H1 (cell line): ENCODE results near the gene EEF1G. TPM values are rescaled to one million over a fixed set of nuclear protein-coding genes. Genes with fewer than 3 reads are reported as not detected.
A peak's percentile ranks its signal among the peaks of the same experiment; 100 is the strongest.

ENCODE experiments used
- CTCF ChIA-PET: fragments of 300-600 bp; sonication (Branson Sonifier 250); formaldehyde crosslinking; loops from one replicate; lab custom pipeline; 2021; ENCODE audit not compliant: partially characterized antibody; lab: Charles Lee
- POLR2A ChIA-PET: fragments of 300-600 bp; sonication (Branson Sonifier 250); formaldehyde crosslinking; loops from one replicate; lab custom pipeline; 2021; ENCODE audit warnings: inconsistent platforms; ENCODE audit not compliant: partially characterized antibody; lab: Charles Lee
- DNase-seq, 2 experiments: peaks; one replicate each; pipeline versions ENCODE4 v3.0.0 to v3.0.0-alpha.2; 2010 to 2022; ENCODE audit warnings: low spot score in 2 of 2, low read depth in 1 of 2, mixed read lengths in 1 of 2
- FAIRE-seq: peaks from 2 replicates; lab custom pipeline; 2011; peaks lifted over from hg19 to GRCh38; lab: Jason Lieb, UNC
- H2AFZ ChIP-seq: 2 replicates; pipeline ENCODE4 v1.8.1; 2012; ENCODE audit warnings: low read length, inconsistent platforms
- H2AK5ac ChIP-seq: 2 replicates; pipeline ENCODE4 v1.6.1; 2013; ENCODE audit warnings: low read depth, low read length
- H2BK120ac ChIP-seq: replicated peaks from 2 replicates; pipeline ENCODE3; 2013; ENCODE audit warnings: low read depth, low read length, inconsistent platforms
- H2BK12ac ChIP-seq: 2 replicates; pipeline ENCODE4 v1.6.1; 2013; ENCODE audit warnings: low read depth, low read length
- H2BK15ac ChIP-seq: 2 replicates; pipeline ENCODE4 v1.6.1; 2013; ENCODE audit warnings: low read length
- H2BK20ac ChIP-seq: 2 replicates; pipeline ENCODE4 v1.6.1; 2013; ENCODE audit warnings: low read length
- H2BK5ac ChIP-seq: 2 replicates; pipeline ENCODE4 v1.6.1; 2013; ENCODE audit warnings: low read depth, low read length
- H3K14ac ChIP-seq: 2 replicates; pipeline ENCODE4 v1.6.1; 2013; ENCODE audit warnings: inconsistent platforms; ENCODE audit not compliant: insufficient read length
- H3K18ac ChIP-seq: 2 replicates; pipeline ENCODE4 v1.6.1; 2013; ENCODE audit warnings: low read length; ENCODE audit errors: extremely low read depth
- H3K23ac ChIP-seq: 2 replicates; pipeline ENCODE4 v1.6.1; 2013; ENCODE audit warnings: inconsistent platforms; ENCODE audit not compliant: insufficient read length
- H3K23me2 ChIP-seq: 2 replicates; pipeline ENCODE4 v1.6.1; 2013; ENCODE audit warnings: low read depth, low read length
- H3K27ac ChIP-seq: 2 replicates; pipeline ENCODE4 v1.6.1; 2011; ENCODE audit warnings: low read depth, low read length, inconsistent platforms
- H3K27me3 ChIP-seq, 4 experiments: replicated peaks in 1 of 4; 1 replicate in 1 of 4; 2 replicates in 3 of 4; pipeline versions ENCODE4 v1.6.1 to v1.8.1; 2011 to 2013; ENCODE audit warnings: low read length in 3 of 4, mild to moderate bottlenecking in 3 of 4, inconsistent platforms in 2 of 4, mixed read lengths in 2 of 4, moderate library complexity in 1 of 4; ENCODE audit not compliant: control insufficient read depth in 3 of 4, insufficient read depth in 3 of 4; ENCODE audit errors: extremely low read depth in 1 of 4
- H3K36me3 ChIP-seq, 4 experiments: 2 replicates each; pipeline versions ENCODE4 v1.6.1 to v1.8.1; 2011 to 2013; ENCODE audit warnings: mild to moderate bottlenecking in 4 of 4, low read length in 3 of 4, moderate library complexity in 2 of 4, control low read depth in 1 of 4, inconsistent platforms in 1 of 4; ENCODE audit not compliant: insufficient read depth in 4 of 4, control insufficient read depth in 2 of 4
- H3K4ac ChIP-seq: replicated peaks from 2 replicates; pipeline ENCODE3; 2013; ENCODE audit warnings: low read length, low read depth, mixed read lengths, inconsistent platforms; ENCODE audit not compliant: insufficient read length
- H3K4me1 ChIP-seq, 4 experiments: replicated peaks in 1 of 4; 1 replicate in 1 of 4; 2 replicates in 3 of 4; pipeline versions ENCODE4 v1.6.1 to v1.8.1; 2011 to 2013; ENCODE audit warnings: low read length in 3 of 4, inconsistent platforms in 2 of 4, mixed read lengths in 1 of 4; ENCODE audit not compliant: insufficient read depth in 4 of 4, control insufficient read depth in 3 of 4
- H3K4me2 ChIP-seq, 2 experiments: 2 replicates each; pipeline versions ENCODE4 v1.6.1 to v1.8.1; 2011 to 2013; ENCODE audit warnings: low read depth in 2 of 2, low read length in 2 of 2, control low read depth in 1 of 2, inconsistent platforms in 1 of 2, mild to moderate bottlenecking in 1 of 2; ENCODE audit not compliant: insufficient read depth in 1 of 2
- H3K4me3 ChIP-seq, 4 experiments: fragments of 200-600, 300-600 bp in 1 of 4; sonication (generic), shearing (Covaris generic), sonication (Bioruptor Twin) in 1 of 4; 2 replicates each; pipeline versions ENCODE4 v1.5.1 to v1.8.1; 2011 to 2016; ENCODE audit warnings: low read length in 4 of 4, low read depth in 3 of 4, control low read depth in 2 of 4, inconsistent platforms in 2 of 4, mild to moderate bottlenecking in 2 of 4, mixed read lengths in 1 of 4, moderate library complexity in 1 of 4; ENCODE audit not compliant: insufficient read depth in 2 of 4; ENCODE audit errors: extremely low read depth in 1 of 4
- H3K56ac ChIP-seq: replicated peaks from 2 replicates; pipeline ENCODE3; 2013; ENCODE audit warnings: low read depth, mild to moderate bottlenecking, mixed read lengths, low read length, inconsistent platforms; ENCODE audit not compliant: insufficient read length
- H3K79me1 ChIP-seq: 2 replicates; pipeline ENCODE4 v1.6.1; 2013; ENCODE audit warnings: low read depth, low read length, control low read depth
- H3K79me2 ChIP-seq, 2 experiments: 2 replicates each; pipeline versions ENCODE4 v1.6.1 to v1.8.1; 2012 to 2013; ENCODE audit warnings: low read length in 2 of 2, mild to moderate bottlenecking in 2 of 2, inconsistent platforms in 1 of 2; ENCODE audit not compliant: insufficient read depth in 2 of 2, control insufficient read depth in 1 of 2
- H3K9ac ChIP-seq, 4 experiments: replicated peaks in 1 of 4; 1 replicate in 1 of 4; 2 replicates in 3 of 4; pipeline versions ENCODE4 v1.6.1 to v1.8.1; 2011 to 2013; ENCODE audit warnings: low read depth in 3 of 4, low read length in 3 of 4, control low read depth in 2 of 4, mild to moderate bottlenecking in 2 of 4, moderate library complexity in 2 of 4, inconsistent platforms in 1 of 4; ENCODE audit errors: extremely low read depth in 1 of 4
- H3K9me3 ChIP-seq, 2 experiments: 2 replicates each; pipeline versions ENCODE4 v1.6.1 to v1.8.1; 2012 to 2013; ENCODE audit warnings: mild to moderate bottlenecking in 2 of 2, moderate library complexity in 2 of 2, control low read depth in 1 of 2, inconsistent platforms in 1 of 2, low read depth in 1 of 2, low read length in 1 of 2, mixed read lengths in 1 of 2; ENCODE audit not compliant: insufficient read depth in 2 of 2
- H4K20me1 ChIP-seq, 2 experiments: replicated peaks in 1 of 2; 2 replicates each; pipeline versions ENCODE3 to v1.8.1; 2011 to 2013; ENCODE audit warnings: inconsistent platforms in 2 of 2, low read length in 2 of 2, mild to moderate bottlenecking in 1 of 2; ENCODE audit not compliant: insufficient read depth in 2 of 2, control insufficient read depth in 1 of 2
- H4K5ac ChIP-seq: 2 replicates; pipeline ENCODE4 v1.6.1; 2013; ENCODE audit warnings: low read length, low read depth, mixed read lengths, inconsistent platforms; ENCODE audit not compliant: insufficient read length
- H4K8ac ChIP-seq: 2 replicates; pipeline ENCODE4 v1.8.0; 2013; ENCODE audit warnings: mild to moderate bottlenecking, moderate library complexity, low read length, inconsistent platforms; ENCODE audit not compliant: insufficient read depth; ENCODE audit errors: extremely low read depth
- H4K91ac ChIP-seq: replicated peaks from 2 replicates; pipeline ENCODE3; 2013; ENCODE audit warnings: low read length, mixed read lengths, inconsistent platforms; ENCODE audit not compliant: insufficient read length
- WGBS, 2 experiments: shearing (Covaris generic) in 1 of 2; methylation state at CpG; one replicate each; pipeline versions ENCODE4 v1.1.6 to v1.1.7; 2013 to 2015; ENCODE audit warnings: low lambda C conversion rate in 2 of 2, mixed read lengths in 2 of 2, inconsistent platforms in 1 of 2, low coverage in 1 of 2, missing lambda C conversion rate in 1 of 2; ENCODE audit not compliant: insufficient replicate concordance in 2 of 2, insufficient coverage in 1 of 2, insufficient read length in 1 of 2; ENCODE audit errors: extremely low coverage in 1 of 2, missing lambda C conversion rate in 1 of 2; 5-methylcytosine and 5-hydroxymethylcytosine counted together
- polyA plus RNA-seq, 7 experiments: library from polyadenylated mRNA; depleted of rRNA in 3 of 7; stranded (reverse) in 5 of 7; unstranded in 2 of 7; fragments of >200 nt in 5 of 7; fragments of 200-250 nt in 2 of 7; gene quantifications; 1 replicate in 5 of 7; 2 replicates in 1 of 7; 4 replicates in 1 of 7; pipeline versions ENCODE4 v1.2.1 to v1.2.3, GENCODE V29; 2011 to 2013; ENCODE audit warnings: missing spikeins in 2 of 7, mixed read lengths in 2 of 7
- total RNA-seq: library from RNA; stranded (reverse); fragmentation: NEBNext Ultra II Directional; extraction: Animal tissue kit (Norgen Biotek cat#: 25700); gene quantifications from 2 replicates; pipeline ENCODE4 v1.2.1, GENCODE V29; 2021

Gene EEF1G
- total and polyA plus RNA-seq, 2 of the 8 experiments (the other 6 are each of a cell fraction or from before 2014, with no cell fraction given), result 1,627 to 1,996 TPM

DNA sequence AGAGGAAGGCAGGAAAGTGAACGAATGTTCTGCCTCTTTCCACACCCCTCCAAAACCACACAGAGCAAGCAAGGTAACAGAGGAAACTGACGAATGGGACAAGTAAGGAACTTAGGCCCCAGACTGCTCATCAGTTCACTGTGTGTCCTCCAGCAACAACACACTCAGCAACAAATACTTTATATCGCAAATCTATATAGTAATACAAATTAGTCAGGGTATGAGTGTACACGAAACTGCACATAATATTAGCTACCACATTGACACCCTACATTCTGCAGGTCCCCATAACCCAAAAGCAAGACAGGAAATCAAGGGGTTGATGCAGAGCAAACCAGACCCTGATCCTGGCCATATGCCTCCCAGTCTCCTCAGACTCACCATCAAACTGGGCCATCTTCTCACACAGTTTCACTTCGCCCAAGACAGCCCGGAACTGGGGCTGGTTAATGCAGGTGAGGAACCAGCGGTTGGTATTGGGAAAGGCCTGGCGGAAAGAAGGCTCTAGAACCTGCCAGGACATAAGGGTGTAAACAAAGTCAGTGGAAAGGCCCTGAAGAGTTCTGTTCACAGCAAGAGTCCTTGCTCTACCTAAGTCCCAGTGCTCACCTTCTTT is 6.6 kb downstream of the EEF1G start:
- peaks cover 2 to 6% (median 2%) of the 10 kb centered on the region in 4 experiments; a peak in 3 of 7 replicates for H3K4me1 ChIP-seq
- no peak overlapping the region for H4K8ac ChIP-seq
- H3K23ac ChIP-seq, result no peak overlapping the region
- H3K23me2 ChIP-seq, result no peaks in the 10 kb centered on the region; the same call in 1 of the 2 replicates
- H4K5ac ChIP-seq, result no peak overlapping the region
- DNase-seq, result no peak
- no peak overlapping the region for H3K56ac ChIP-seq
- no peak overlapping the region for H2BK20ac ChIP-seq
- H3K27me3 ChIP-seq, result no peaks in the 10 kb centered on the region
- 0 out of 7 replicates have a peak overlapping the region, but pooled peaks of 1 of the 4 experiments have one; percentile 13 for H3K9ac ChIP-seq
- H2AFZ ChIP-seq, result no peak overlapping the region
- no peak overlapping the region for H3K4me3 ChIP-seq
- H3K27ac ChIP-seq, result no peak overlapping the region
- CTCF ChIA-PET, result interaction anchor here (2.9 to 3.0 kb wide), 2 partner anchors 24 to 143 kb away, joined by 13 to 17 read pairs; no protein-coding TSS in a partner anchor
- H3K18ac ChIP-seq, result no peak overlapping the region
- POLR2A ChIA-PET, result interaction anchor here (0.6 to 20.7 kb wide), 9 partner anchors 2 to 270 kb away, joined by 3 to 336 read pairs (median 4); partner anchors contain the start of genes C11orf98, CSKMT and EEF1G
- H4K20me1 ChIP-seq, result peaks cover 18 to 41% of the 10 kb centered on the region in 2 experiments
- H3K79me1 ChIP-seq, result no peaks in the 10 kb centered on the region; the same call in 1 of the 2 replicates
- H3K14ac ChIP-seq, result no peak overlapping the region
- no peak overlapping the region for H4K91ac ChIP-seq
- no peak overlapping the region for H2BK12ac ChIP-seq
- no peak overlapping the region for H3K4ac ChIP-seq
- H3K4me2 ChIP-seq, result no peak overlapping the region
- H3K79me2 ChIP-seq, result peaks cover 0 to 61% of the 10 kb centered on the region in 2 experiments; a peak in 3 of 4 replicates
- H2AK5ac ChIP-seq, result no peak overlapping the region
- H2BK120ac ChIP-seq, result no peak overlapping the region
- no peak overlapping the region for H2BK5ac ChIP-seq
- FAIRE-seq, result no peak
- WGBS, 2 experiments, result 92% methylated on average over 8 of the region's 8 CpGs; no CpG with 5 or more reads in 1 of the 2 experiments
- peaks cover 50 to 93% (median 74%) of the 10 kb centered on the region in 4 experiments for H3K36me3 ChIP-seq
- H2BK15ac ChIP-seq, result no peak overlapping the region
- no peaks in the 10 kb centered on the region for H3K9me3 ChIP-seq
